Endometrial microvascular endothelial cells (primary cell): ENCODE data around the gene LRRC28. TPM values are rescaled to one million over a fixed set of nuclear protein-coding genes. Genes with fewer than 3 reads are reported as not detected.

ENCODE experiments used
- in situ Hi-C: cut with HindIII; loops from 2 replicates; pipeline ENCODE4 v1.10.0; 2017; ENCODE audit warnings: low sequenced_read_pairs, low pct_unique_long_range_greater_than_20kb; ENCODE audit errors: inconsistent ontology term
- total RNA-seq: library from RNA; depleted of rRNA; stranded (reverse); fragments of >200 nt; gene quantifications from one replicate; pipeline ENCODE4 v1.2.3, GENCODE V29; 2015; ENCODE audit errors: inconsistent ontology term

Gene LRRC28
- total RNA-seq, 1 donor from 2014 or later: 20.9 TPM

DNA sequence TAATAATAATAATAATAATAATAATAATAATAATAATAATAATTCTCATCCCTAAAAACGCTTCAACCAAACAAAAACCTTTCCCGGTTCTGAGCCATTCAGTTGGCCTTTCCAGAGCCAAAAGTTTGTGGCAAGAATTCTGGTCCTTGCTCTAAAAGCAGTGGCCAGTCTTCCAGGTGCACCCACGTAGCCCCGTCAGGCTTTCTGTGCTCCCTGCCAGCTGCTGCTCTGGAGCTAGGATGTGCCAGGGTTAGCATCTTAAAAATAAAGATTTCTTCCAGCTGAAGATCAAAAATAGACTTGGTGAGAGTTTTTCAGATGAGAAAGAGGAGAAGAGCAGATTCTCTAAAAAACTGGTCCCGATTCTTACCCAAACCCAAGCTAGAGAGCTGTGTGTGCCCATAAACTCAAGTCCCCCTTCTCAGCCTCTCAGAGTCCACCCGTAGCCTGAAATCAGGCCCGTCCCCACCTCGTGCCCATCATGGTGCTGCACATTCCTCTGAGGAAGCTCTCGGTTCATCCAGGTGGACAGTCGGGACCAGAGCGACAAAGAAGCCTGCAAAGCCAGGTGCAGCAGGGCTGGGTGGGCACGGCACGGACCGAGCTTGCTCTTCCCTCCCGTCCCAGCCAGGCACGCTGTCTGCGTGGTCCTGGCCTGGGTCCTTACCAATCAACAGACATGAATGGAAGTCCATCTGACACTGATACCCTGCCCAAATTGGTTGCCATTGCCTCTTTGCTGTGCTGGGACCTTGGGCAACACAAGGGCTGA is 155.6 kb downstream of the LRRC28 start:
- in situ Hi-C loops: no loop called here

DNA sequence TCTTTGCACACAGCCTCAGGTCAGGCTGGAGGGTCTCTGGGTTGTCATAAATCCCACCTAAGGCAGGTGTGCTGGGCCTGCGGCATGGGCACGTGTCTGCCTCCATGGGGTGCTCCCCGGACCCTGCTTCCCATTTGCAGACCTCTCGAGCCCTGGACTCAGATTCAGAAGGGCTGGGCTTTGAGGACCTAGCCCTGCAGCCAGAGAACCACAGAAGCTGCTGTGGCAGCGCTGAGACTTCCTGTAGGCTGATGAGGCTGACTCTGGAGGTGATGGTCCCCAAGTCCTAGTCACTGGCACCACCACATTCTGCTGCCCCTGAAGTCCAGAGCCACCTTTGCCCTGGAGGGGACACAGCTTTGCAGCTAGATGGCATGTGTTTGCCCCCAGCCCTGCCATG is 156.4 kb downstream of the LRRC28 start:
- in situ Hi-C loops: no loop called here

DNA sequence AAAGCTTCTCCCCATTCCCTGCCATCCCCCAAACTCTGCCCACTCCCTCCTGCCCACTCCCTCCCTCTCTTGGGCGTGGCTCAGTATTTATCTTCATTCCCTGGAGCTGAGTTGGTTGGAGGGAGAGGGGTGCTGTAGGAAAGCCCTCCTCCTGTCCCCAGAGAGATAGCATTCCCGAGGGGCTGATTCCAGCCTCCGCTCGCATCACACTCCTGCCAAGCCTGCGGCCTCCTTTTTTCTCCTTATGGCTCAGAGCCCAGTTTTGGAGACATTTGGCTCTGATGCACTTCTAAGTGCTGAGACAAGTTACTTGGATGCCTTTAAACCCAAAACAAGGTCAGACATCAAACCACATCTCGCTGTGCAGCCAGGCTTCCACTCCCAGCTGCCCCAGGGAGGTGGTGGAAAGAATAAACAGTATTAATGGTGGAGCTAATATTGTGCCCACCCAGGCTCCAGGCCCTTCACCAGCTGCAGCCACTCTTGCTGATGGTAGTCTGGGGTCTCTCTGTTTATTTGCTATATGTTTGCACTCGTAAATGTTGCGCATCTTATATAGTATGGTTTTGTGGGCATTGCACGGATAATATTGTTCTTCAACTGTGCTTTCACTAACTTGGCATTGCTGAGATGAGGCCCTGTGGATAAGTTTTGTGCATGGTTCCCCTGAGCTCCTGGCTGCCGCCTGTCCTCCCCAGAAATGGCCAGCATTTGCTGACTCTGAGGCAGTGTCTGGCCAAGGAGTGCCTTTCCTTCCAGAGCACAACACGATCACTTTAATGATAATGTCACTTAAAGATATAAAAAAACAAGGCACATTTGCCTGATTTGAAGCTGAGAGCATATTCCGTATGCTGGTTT is 157.2 kb downstream of the LRRC28 start:
- in situ Hi-C loops: no loop called here

GRCh38 chr15:99409097-99409473 is 157.8 kb downstream of the LRRC28 start:
- in situ Hi-C loops: no loop called here

DNA sequence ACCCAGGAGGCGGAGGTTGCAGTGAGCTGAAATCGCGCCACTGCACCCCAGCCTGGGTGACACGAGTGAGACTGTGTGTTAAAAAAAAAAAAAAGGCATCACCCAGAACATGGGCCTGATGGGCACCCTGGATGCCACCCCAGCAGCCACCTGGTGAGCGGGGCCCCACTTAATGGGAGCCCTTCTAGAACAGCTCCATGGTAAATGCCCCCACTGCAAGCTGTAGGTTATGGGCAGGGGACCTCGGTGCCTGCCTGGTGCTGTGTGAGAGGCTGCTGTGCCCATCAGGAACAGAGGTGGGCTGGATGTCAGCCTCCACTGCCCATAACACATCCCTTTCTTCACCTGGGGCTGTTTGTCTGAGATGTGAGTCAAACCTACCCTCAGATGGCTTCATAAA is 158.3 kb downstream of the LRRC28 start:
- in situ Hi-C loops: no loop called here

GRCh38 chr15:99410477-99410876 is 159.2 kb downstream of the LRRC28 start:
- in situ Hi-C loops: no loop called here

DNA sequence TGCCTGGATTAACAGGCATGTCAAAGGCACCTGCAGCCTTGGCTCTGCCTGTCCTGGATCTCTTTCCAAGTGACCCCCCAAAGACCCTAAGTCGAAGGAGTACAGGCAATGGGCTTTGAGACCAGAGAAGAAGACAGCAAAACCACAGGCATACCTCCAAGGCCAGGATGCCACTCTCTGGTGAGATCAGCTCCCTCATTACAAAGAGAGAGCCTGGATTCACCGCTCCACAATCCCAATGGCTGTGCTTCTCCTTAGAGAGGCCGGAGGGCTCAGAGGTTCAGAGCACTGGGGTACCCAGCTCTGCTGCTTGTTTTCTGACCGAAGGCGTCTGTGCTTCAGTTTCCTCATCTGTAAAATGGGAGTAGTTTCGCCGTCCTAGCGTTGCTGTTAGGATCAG is 160.0 kb downstream of the LRRC28 start:
- in situ Hi-C loops: no loop called here

DNA sequence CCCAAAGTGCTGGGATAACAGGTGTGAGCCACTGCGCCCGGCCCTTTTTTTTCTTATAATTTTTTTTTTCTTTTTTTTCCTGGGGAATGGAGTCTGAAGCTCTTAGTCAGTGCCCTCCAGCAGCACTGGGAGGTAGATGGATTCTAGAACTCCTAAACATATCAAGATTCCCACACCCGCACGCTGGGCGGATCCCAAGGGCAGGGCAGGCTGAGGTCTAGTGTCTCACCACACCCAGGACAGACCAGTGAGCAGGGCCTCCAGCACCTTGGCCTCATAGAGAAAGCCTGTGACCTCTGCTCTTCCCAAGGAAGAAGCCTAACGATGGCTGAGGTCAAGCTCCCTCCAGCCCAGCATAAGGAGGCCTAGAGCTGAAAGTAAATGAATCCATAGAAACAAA is 160.8 kb downstream of the LRRC28 start:
- in situ Hi-C loops: no loop called here

DNA sequence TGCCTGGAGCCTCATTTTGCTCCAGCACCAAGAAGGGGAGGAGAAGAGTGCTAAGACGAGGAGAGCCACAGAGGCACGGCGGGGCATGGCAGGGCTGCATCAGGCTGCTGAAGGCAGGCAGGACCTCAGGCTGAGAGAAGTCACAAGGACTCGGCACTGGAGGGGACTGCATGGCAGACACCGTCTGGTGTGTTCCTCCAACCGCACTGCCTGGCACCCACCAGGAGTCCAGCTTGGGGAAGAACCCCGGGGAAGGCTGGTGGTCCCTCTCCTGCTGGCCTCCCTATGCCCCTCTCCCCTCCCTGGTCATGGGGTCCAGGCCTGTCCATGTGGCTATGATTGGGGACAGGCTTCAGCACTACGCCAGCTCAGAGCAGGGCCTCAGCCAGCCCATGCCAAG is 161.3 kb downstream of the LRRC28 start:
- in situ Hi-C loops: no loop called here

GRCh38 chr15:99413955-99414754 is 162.9 kb downstream of the LRRC28 start:
- in situ Hi-C loops: no loop called here

DNA sequence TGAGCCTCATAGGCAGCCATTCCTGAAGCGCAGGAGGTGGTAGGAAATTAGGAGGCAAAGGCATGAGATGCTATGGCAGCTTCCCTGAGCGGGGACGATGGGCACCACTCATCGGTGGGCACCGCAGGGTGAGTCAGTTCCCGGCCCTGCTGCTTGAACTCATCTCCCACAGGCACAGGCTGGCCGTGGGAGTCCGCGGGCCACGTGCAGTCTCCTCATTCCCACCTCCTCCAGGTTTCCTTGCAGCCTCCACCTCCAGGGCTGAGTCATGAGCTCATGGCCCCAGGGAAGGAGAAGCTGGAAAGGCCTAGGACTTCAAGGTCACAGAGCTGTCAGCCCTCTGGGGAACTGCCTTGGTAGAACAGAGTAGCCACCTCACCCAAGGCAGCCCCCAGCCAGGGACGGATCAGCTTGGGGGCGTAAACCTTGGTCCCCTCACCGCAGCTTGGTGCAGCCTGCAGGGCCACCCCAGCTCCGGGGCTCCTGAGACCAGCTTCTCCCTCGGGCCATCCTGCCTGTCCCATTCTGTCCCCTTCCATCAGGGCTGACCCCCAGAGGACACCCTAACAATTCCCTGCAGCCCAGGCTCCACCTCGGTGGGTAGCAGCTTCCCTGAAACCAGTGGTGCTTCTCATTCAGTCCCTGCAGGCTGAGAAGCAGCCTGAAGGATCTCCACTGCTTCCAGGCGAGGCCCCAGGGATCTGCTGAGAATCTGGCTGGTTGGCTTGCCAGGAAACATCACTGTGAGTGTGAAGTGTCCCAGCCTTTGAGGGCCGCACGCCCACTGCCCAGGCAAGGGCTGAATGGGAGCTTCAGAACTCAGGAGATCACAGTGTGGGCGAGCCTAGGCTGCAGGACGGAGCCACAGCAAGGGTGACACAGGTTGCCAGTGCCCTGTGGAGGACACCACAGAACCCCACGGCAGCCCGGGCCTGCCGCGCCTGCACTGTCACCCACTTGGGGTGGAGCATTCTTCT is 163.8 kb downstream of the LRRC28 start:
- in situ Hi-C loops: no loop called here

GRCh38 chr15:99416191-99417188 is 165.2 kb downstream of the LRRC28 start:
- in situ Hi-C loops: no loop called here

- in situ Hi-C loops: no loop called here
Observed at GRCh38 chr15:99421172-99421656, 169.9 kb downstream of the LRRC28 start.

- in situ Hi-C loops: no loop called here
Observed at GRCh38 chr15:99421758-99422157, 170.5 kb downstream of the LRRC28 start.

DNA sequence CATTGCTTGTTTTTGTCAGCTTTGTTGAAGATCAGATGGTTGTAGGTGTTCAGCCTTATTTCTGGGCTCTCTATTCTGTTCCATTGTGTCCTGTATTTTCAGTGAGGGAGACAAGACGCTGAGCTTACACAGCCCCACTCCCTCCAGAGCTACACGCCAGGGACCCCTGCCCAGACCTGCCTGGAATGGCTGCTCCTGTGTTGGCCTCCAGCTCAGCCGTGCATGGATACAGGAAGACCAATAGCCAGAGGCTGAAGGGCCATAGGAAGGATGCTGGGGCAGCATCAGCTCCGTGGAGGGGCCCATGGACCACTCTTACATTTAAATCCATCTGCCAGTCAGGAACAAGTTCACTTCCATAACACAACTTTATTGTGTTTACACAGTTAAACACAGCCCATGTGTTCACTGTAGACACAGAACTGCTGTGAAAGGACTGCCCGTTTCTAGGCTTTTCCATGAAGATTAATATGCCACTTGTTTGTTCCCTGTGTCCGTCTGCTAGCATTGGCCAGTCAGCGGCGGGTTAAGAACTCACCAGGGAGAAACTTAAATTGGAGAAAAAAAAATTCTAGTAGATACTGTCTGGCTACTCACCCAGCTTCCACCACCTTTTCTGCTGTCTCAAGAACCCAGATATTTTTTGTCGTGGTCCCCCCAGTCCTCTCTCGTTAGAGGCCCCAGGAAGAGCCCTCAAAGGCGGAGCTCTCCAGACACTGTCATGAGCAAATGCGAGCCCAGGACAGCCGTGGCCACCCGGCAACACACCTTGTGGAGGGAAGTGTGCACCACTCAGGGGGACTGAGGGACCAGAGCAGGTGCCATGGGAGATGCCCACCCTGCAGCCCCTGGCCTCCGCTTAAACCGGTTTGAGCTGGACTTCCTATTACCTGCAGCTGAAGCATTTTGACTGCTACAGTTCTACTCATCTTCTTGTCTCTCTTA is 172.2 kb downstream of the LRRC28 start:
- in situ Hi-C loops: no loop called here

DNA sequence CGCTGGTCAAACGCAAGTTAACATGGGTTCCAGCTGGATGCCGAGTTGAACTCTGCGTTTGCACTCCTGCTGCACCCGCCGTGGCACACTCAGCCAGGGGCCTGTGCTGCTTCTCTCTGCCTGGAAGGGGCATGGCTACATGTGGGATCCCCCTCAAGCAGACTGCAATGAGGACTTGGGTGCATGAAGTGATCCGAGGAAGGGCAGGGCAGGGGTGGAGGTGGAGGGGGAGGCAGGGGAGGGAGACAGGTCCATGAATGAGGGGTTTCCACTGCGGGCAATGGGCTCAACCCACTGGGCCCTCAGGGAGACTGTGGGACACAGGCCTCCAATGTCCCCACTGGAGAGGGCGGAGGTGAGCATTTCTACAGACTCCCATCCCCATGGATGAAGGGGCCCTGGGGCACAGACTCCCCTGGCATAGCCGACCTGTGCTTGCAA is 172.9 kb downstream of the LRRC28 start:
- in situ Hi-C loops: no loop called here
